ENCODE results near the gene NEURL2.

DNA sequence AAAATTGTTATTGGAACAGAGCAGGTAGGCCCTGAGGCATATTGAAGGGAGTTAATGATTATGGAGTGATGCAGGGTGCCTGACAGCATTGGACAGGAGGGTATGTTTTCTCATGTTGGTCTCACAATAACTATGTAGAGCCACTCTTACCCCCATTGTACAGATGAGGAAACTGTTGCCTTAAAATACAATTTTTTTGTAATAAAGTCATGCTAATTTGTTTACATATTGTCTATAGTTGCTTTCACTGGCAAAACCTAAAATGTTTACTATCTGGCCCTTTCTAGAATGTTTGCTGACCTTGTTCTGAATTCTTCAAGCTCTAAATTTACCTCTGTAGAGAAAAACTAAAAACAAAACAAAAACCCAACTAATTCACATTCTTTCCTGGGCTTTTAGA is 39.5 kb downstream of the NEURL2 start:
- no peak for TF ChIP-seq POLR2A (IDR thresholded peaks at IDR 0.05; ENCODE audit: low read depth, low read length)
- no peak for TF ChIP-seq POLR2AphosphoS5 (IDR thresholded peaks at IDR 0.05; ENCODE audit: low read depth, low read length)
- no peak for TF ChIP-seq TAF1 (IDR thresholded peaks at IDR 0.05; ENCODE audit: borderline replicate concordance, low read depth, low read length)

All from GM12892 (cell line).